ENCODE data around the gene MICAL2.

The MICAL2 gene

GRCh38 chr11:12293486-12293885 lies 183.1 kb downstream of the MICAL2 start:
- Histone ChIP-seq H3K4me1 (peaks cover 6% of the 10 kb centered on the region), H3K9me3 (no peaks in the 10 kb centered on the region), H3K27me3 (no peaks in the 10 kb centered on the region), H3K4me3 (ENCODE audit: low read depth, low read length) (no peak overlapping the region), H3K36me3 (no peaks in the 10 kb centered on the region)
- no peak for DNase-seq
- TF ChIP-seq, protein P1, sequence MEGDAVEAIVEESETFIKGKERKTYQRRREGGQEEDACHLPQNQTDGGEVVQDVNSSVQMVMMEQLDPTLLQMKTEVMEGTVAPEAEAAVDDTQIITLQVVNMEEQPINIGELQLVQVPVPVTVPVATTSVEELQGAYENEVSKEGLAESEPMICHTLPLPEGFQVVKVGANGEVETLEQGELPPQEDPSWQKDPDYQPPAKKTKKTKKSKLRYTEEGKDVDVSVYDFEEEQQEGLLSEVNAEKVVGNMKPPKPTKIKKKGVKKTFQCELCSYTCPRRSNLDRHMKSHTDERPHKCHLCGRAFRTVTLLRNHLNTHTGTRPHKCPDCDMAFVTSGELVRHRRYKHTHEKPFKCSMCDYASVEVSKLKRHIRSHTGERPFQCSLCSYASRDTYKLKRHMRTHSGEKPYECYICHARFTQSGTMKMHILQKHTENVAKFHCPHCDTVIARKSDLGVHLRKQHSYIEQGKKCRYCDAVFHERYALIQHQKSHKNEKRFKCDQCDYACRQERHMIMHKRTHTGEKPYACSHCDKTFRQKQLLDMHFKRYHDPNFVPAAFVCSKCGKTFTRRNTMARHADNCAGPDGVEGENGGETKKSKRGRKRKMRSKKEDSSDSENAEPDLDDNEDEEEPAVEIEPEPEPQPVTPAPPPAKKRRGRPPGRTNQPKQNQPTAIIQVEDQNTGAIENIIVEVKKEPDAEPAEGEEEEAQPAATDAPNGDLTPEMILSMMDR (IDR thresholded peaks at IDR 0.05; ENCODE audit: low read depth, low read length), result no peak

DNA sequence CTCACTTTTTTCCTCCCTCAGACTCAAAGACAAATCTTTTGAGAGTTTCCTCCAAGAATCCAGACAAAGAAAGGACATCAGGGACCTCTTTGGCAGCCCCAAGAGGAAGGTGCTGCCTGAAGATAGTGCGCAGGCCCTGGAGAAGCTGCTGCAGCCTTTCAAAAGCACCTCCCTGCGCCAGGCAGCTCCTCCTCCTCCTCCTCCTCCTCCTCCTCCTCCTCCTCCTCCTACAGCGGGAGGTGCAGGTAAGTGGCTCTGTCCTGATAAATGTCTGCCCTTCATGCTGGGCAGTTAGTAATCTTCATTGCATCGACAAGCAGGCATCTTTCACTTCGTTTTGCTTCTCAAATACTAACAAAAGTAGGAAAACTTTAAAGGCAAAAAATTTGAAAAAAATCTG lies 184.2 kb downstream of the MICAL2 start:
- no peaks in the 10 kb centered on the region for H3K9me3 ChIP-seq
- no peaks in the 10 kb centered on the region for H3K36me3 ChIP-seq
- TF ChIP-seq, protein P1 (IDR thresholded peaks at IDR 0.05; ENCODE audit: low read depth, low read length), result no peak
- DNase-seq, result no peak
- no peak overlapping the region for H3K4me3 ChIP-seq (ENCODE audit: low read depth, low read length)
- no peaks in the 10 kb centered on the region for H3K4me1 ChIP-seq
- H3K27me3 ChIP-seq, result no peaks in the 10 kb centered on the region

DNA sequence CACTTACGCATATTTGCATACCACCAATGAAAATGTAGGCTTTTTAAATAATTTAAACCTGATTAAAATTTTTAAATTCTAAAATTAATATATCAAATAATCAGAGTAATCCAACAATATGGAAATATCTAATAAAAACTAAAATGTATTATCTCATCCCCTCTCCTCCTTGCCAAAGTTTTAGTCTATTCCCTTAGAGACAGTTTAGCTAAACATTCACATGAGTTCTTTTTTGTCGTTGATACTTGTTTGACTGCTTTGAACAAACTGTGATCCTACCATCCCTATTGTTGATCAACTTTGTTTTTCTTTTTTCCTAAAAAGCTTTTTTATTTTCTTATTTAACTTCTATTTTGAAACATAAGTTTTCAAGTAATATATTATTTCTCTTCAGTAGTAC lies 185.6 kb downstream of the MICAL2 start:
- Histone ChIP-seq H3K27me3 (no peaks in the 10 kb centered on the region), H3K9me3 (no peaks in the 10 kb centered on the region), H3K36me3 (no peaks in the 10 kb centered on the region), H3K4me3 (ENCODE audit: low read depth, low read length) (no peak overlapping the region), H3K4me1 (no peaks in the 10 kb centered on the region)
- TF ChIP-seq, protein P1 (IDR thresholded peaks at IDR 0.05; ENCODE audit: low read depth, low read length), result no peak
- no peak for DNase-seq

GRCh38 chr11:12298610-12299009 lies 188.2 kb downstream of the MICAL2 start:
- Histone ChIP-seq H3K27me3 (no peaks in the 10 kb centered on the region), H3K4me3 (ENCODE audit: low read depth, low read length) (no peak overlapping the region), H3K4me1 (no peaks in the 10 kb centered on the region), H3K36me3 (no peaks in the 10 kb centered on the region), H3K9me3 (no peaks in the 10 kb centered on the region)
- TF ChIP-seq, protein P1 (IDR thresholded peaks at IDR 0.05; ENCODE audit: low read depth, low read length), result no peak
- no peak for DNase-seq

GRCh38 chr11:12301379-12301778 lies 191.0 kb downstream of the MICAL2 start:
- H3K27me3 ChIP-seq, result no peaks in the 10 kb centered on the region
- H3K9me3 ChIP-seq, result no peaks in the 10 kb centered on the region
- H3K4me1 ChIP-seq, result no peaks in the 10 kb centered on the region
- no peak overlapping the region for H3K4me3 ChIP-seq (ENCODE audit: low read depth, low read length)
- DNase-seq, result no peak
- no peaks in the 10 kb centered on the region for H3K36me3 ChIP-seq
- TF ChIP-seq, protein P1 (IDR thresholded peaks at IDR 0.05; ENCODE audit: low read depth, low read length), result no peak

- H3K4me1 ChIP-seq, result no peaks in the 10 kb centered on the region
- TF ChIP-seq, protein P1 (IDR thresholded peaks at IDR 0.05; ENCODE audit: low read depth, low read length), result no peak
- H3K4me3 ChIP-seq (ENCODE audit: low read depth, low read length), result no peak overlapping the region
- no peaks in the 10 kb centered on the region for H3K36me3 ChIP-seq
- H3K27me3 ChIP-seq, result no peaks in the 10 kb centered on the region
- H3K9me3 ChIP-seq, result no peaks in the 10 kb centered on the region
- no peak for DNase-seq
These were observed 193.2 kb downstream of the MICAL2 start for GRCh38 chr11:12303421-12304149.
